ENCODE results near the gene ITPR3.

DNA sequence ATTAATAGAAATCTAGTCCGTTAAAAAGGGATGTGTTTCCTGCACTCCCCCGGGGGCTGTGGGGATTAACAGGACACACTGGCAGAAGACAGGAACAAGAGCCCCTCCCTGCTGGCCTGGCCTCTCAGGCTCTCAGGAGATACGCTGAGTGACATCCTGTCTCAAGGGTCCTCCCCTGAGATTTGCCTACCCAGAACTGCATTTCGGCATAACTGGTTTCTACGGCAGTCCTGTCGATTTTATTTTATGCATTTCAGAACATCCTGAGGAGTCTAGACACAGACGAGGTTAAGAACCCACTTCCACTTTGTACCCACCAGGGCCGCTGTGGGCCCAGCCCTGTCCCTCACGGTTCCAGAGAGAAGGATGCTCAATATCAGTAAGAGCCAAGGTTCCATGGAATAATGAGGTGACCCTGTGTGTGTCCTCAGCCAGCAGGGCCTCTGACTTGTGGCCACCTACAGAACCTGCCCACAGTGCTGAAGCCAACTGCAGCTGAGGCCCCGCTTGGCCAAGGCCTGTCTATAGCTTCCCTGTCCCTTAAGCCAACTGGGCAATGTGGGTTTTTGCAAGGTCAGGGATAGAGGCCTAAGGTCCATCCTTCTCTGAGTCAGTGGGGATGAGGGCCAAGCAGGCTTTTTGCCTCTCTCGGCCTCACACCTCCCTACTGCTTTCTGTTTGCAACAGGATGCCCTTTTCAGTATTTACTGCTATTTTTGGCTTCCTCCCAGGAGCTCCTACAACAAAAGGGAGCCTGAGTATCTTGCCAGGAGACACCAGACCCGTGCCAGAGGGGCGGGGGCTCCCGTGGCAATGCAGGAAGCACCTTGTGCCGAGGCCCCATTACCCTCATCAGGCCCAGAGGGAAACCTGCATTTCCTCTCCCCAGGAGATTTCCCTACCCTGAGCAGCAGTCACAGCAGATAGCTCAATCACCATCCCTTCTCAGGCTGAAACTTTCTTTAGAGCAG is 75.7 kb downstream of the ITPR3 start:
- TF ChIP-seq, protein P1, sequence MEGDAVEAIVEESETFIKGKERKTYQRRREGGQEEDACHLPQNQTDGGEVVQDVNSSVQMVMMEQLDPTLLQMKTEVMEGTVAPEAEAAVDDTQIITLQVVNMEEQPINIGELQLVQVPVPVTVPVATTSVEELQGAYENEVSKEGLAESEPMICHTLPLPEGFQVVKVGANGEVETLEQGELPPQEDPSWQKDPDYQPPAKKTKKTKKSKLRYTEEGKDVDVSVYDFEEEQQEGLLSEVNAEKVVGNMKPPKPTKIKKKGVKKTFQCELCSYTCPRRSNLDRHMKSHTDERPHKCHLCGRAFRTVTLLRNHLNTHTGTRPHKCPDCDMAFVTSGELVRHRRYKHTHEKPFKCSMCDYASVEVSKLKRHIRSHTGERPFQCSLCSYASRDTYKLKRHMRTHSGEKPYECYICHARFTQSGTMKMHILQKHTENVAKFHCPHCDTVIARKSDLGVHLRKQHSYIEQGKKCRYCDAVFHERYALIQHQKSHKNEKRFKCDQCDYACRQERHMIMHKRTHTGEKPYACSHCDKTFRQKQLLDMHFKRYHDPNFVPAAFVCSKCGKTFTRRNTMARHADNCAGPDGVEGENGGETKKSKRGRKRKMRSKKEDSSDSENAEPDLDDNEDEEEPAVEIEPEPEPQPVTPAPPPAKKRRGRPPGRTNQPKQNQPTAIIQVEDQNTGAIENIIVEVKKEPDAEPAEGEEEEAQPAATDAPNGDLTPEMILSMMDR (IDR thresholded peaks at IDR 0.05): no peak
- TF ChIP-seq POLR2A (IDR thresholded peaks at IDR 0.05): no peak

Measured in Peyer's patch (tissue), 4 donors.